WTC11 (cell line): ENCODE measurements around the gene PHRF1. TPM values are rescaled to one million over a fixed set of nuclear protein-coding genes. Genes with fewer than 3 reads are reported as not detected.
"Not testable (repeated sequence)": the region's sequence is repeated elsewhere in the genome, so short reads cannot be mapped to it uniquely, and the experiment has no call there.

Experiments
- ATAC-seq: fragments of 200-7000 bp; cut with Tn5 transposase; 2 replicates; pipeline ENCODE4 v1.10.0; 2021; ENCODE audit warnings: mild to moderate bottlenecking, moderate library complexity
- CTCF ChIA-PET: fragments of 300-600 bp; sonication (Branson Sonifier 250); formaldehyde crosslinking; loops from one replicate; lab custom pipeline; 2021; ENCODE audit warnings: antibody characterized with exemption; lab: Charles Lee
- POLR2A ChIA-PET: fragments of 350-600 bp; sonication (Branson Sonifier 250); formaldehyde crosslinking; loops from one replicate; lab custom pipeline; 2021; ENCODE audit warnings: antibody characterized with exemption; lab: Charles Lee
- DNase-seq: peaks from one replicate; pipeline ENCODE4 v3.0.0; 2021; ENCODE audit warnings: low spot score
- H3K27ac Mint-ChIP-seq: 2 replicates; pipeline ENCODE4 v1.8.0; 2021; ENCODE audit warnings: mixed read lengths
- H3K27me3 Mint-ChIP-seq: 2 replicates; pipeline ENCODE4 v1.8.0; 2021; ENCODE audit warnings: low read depth, mild to moderate bottlenecking, moderate library complexity, mixed read lengths
- H3K36me3 Mint-ChIP-seq: 2 replicates; pipeline ENCODE4 v1.8.0; 2021; ENCODE audit warnings: mixed read lengths
- H3K4me1 Mint-ChIP-seq: 2 replicates; pipeline ENCODE4 v1.8.0; 2022; ENCODE audit warnings: mixed read lengths
- H3K4me3 Mint-ChIP-seq: 2 replicates; pipeline ENCODE4 v1.8.0; 2021; ENCODE audit warnings: mild to moderate bottlenecking, moderate library complexity, mixed read lengths
- H3K9me3 Mint-ChIP-seq: 2 replicates; pipeline ENCODE4 v1.8.0; 2021; ENCODE audit warnings: mixed read lengths
- ATF1 ChIP-seq: sonication (generic); formaldehyde crosslinking; IDR thresholded peaks from 2 replicates; pipeline ENCODE4 v1.8.1; 2023; ENCODE audit warnings: mild to moderate bottlenecking, moderate library complexity, missing genetic modification reagents
- ATF2 ChIP-seq: sonication (generic); formaldehyde crosslinking; IDR thresholded peaks from 2 replicates; pipeline ENCODE4 v1.8.1; 2022; ENCODE audit warnings: low read depth, missing genetic modification reagents, borderline replicate concordance
- GTF2I ChIP-seq: fragments of 250-450 bp; sonication (Bioruptor Pico); conservative IDR thresholded peaks from 2 replicates; pipeline ENCODE4 v1.4.0; 2021; ENCODE audit warnings: mild to moderate bottlenecking
- HMGXB4 ChIP-seq: sonication (generic); formaldehyde crosslinking; IDR thresholded peaks from 2 replicates; pipeline ENCODE4 v1.8.1; 2023; ENCODE audit warnings: mild to moderate bottlenecking, moderate library complexity, missing genetic modification reagents
- JUN ChIP-seq: sonication (generic); formaldehyde crosslinking; IDR thresholded peaks from 2 replicates; pipeline ENCODE4 v1.8.0; 2023; ENCODE audit warnings: mild to moderate bottlenecking, missing genetic modification reagents
- MXD4 ChIP-seq: fragments of 250-450 bp; sonication (Bioruptor Pico); IDR thresholded peaks from 2 replicates; pipeline ENCODE4 v1.8.0; 2021; ENCODE audit warnings: mild to moderate bottlenecking, moderate library complexity, borderline replicate concordance
- NR1H2 ChIP-seq: sonication (generic); formaldehyde crosslinking; IDR thresholded peaks from 2 replicates; pipeline ENCODE4 v1.9.0; 2021; ENCODE audit warnings: mild to moderate bottlenecking, moderate library complexity, missing genetic modification reagents
- NR3C1 ChIP-seq: sonication (generic); formaldehyde crosslinking; conservative IDR thresholded peaks from 2 replicates; pipeline ENCODE4 v1.8.1; 2023; ENCODE audit warnings: low read depth, mild to moderate bottlenecking, missing genetic modification reagents
- PREB ChIP-seq: sonication (generic); formaldehyde crosslinking; IDR thresholded peaks from 2 replicates; pipeline ENCODE4 v1.8.1; 2022; ENCODE audit warnings: mild to moderate bottlenecking, missing genetic modification reagents, moderate library complexity, borderline replicate concordance
- RORB ChIP-seq: fragments of 250-450 bp; sonication (Bioruptor Pico); IDR thresholded peaks from 2 replicates; pipeline ENCODE4 v1.9.0; 2021; ENCODE audit warnings: mild to moderate bottlenecking
- TP53 ChIP-seq: sonication (generic); formaldehyde crosslinking; IDR thresholded peaks from 2 replicates; pipeline ENCODE4 v1.8.1; 2023; ENCODE audit warnings: mild to moderate bottlenecking, missing genetic modification reagents
- ZNF232 ChIP-seq: sonication (generic); formaldehyde crosslinking; IDR thresholded peaks from 2 replicates; pipeline ENCODE4 v1.8.0; 2022; ENCODE audit warnings: mild to moderate bottlenecking, missing genetic modification reagents
- ZNF263 ChIP-seq: sonication (generic); formaldehyde crosslinking; IDR thresholded peaks from 2 replicates; pipeline ENCODE4 v1.8.1; 2022; ENCODE audit warnings: low read depth, mild to moderate bottlenecking, moderate library complexity, missing genetic modification reagents
- total RNA-seq: library from RNA; stranded (reverse); gene quantifications from 3 replicates; pipeline ENCODE4 v1.2.3, GENCODE V29; 2021
- TF ChIP-seq, protein P1 (sequence below): fragments of 250-450 bp; sonication (Bioruptor Pico); IDR thresholded peaks from 2 replicates; pipeline ENCODE4 v1.9.0; 2021; ENCODE audit warnings: mild to moderate bottlenecking

Gene PHRF1
- total RNA-seq, 1 experiment from 2014 or later = 46.9 TPM

GRCh38 chr11:650482-650881 is 74.2 kb downstream of the PHRF1 start:
- no peaks in the 10 kb centered on the region for H3K9me3 Mint-ChIP-seq
- TF ChIP-seq NR3C1 (no peak), ATF1 (no peak), MXD4 (CRISPR knock-in tag) (no peak), TP53 (CRISPR knock-in tag) (no peak), JUN (CRISPR knock-in tag) (no peak)
- DNase-seq = no peak
- H3K4me1 Mint-ChIP-seq = 0 out of 2 replicates have a peak, but pooled peaks cover 2% of the 10 kb centered on the region
- ChIA-PET POLR2A (no interaction called here), CTCF (no interaction called here)
- no peaks in the 10 kb centered on the region for H3K27me3 Mint-ChIP-seq
- H3K27ac Mint-ChIP-seq = no peak overlapping the region
- ATAC-seq = no peak
- no peak overlapping the region for H3K4me3 Mint-ChIP-seq
- H3K36me3 Mint-ChIP-seq = peaks cover 34% of the 10 kb centered on the region

- H3K27ac Mint-ChIP-seq, H3K27me3 Mint-ChIP-seq, H3K4me3 Mint-ChIP-seq, DNase-seq, POLR2A ChIA-PET, H3K9me3 Mint-ChIP-seq, H3K4me1 Mint-ChIP-seq, CTCF ChIA-PET, ATAC-seq: not testable (repeated sequence)
- peaks cover 37% of the 10 kb centered on the region for H3K36me3 Mint-ChIP-seq
Observed at GRCh38 chr11:653136-653535, 76.9 kb downstream of the PHRF1 start.

GRCh38 chr11:653837-654236 is 77.6 kb downstream of the PHRF1 start:
- ChIA-PET CTCF (no interaction called here), POLR2A (no interaction called here)
- TF ChIP-seq ZNF232 = no peak
- no peak for TF ChIP-seq GTF2I
- TF ChIP-seq, protein P1, sequence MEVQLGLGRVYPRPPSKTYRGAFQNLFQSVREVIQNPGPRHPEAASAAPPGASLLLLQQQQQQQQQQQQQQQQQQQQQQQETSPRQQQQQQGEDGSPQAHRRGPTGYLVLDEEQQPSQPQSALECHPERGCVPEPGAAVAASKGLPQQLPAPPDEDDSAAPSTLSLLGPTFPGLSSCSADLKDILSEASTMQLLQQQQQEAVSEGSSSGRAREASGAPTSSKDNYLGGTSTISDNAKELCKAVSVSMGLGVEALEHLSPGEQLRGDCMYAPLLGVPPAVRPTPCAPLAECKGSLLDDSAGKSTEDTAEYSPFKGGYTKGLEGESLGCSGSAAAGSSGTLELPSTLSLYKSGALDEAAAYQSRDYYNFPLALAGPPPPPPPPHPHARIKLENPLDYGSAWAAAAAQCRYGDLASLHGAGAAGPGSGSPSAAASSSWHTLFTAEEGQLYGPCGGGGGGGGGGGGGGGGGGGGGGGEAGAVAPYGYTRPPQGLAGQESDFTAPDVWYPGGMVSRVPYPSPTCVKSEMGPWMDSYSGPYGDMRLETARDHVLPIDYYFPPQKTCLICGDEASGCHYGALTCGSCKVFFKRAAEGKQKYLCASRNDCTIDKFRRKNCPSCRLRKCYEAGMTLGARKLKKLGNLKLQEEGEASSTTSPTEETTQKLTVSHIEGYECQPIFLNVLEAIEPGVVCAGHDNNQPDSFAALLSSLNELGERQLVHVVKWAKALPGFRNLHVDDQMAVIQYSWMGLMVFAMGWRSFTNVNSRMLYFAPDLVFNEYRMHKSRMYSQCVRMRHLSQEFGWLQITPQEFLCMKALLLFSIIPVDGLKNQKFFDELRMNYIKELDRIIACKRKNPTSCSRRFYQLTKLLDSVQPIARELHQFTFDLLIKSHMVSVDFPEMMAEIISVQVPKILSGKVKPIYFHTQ (CRISPR knock-in tag) = no peak
- no peak for TF ChIP-seq ATF2
- no peak for TF ChIP-seq PREB (CRISPR knock-in tag)
- no peak for TF ChIP-seq NR1H2 (CRISPR knock-in tag)
- no peak for TF ChIP-seq RORB
- no peak for TF ChIP-seq HMGXB4
- TF ChIP-seq ZNF263 (CRISPR knock-in tag) = no peak
- Mint-ChIP-seq H3K27ac (no peak overlapping the region), H3K27me3 (no peaks in the 10 kb centered on the region), H3K36me3 (peaks cover 35% of the 10 kb centered on the region), H3K4me1 (no peaks in the 10 kb centered on the region), H3K9me3 (no peaks in the 10 kb centered on the region), H3K4me3 (no peak overlapping the region)
- no peak for DNase-seq
- no peak for ATAC-seq

- POLR2A ChIA-PET, H3K27ac Mint-ChIP-seq, H3K4me1 Mint-ChIP-seq, H3K4me3 Mint-ChIP-seq, H3K27me3 Mint-ChIP-seq, CTCF ChIA-PET, DNase-seq, H3K9me3 Mint-ChIP-seq, ATAC-seq: not testable (repeated sequence)
- H3K36me3 Mint-ChIP-seq = peaks cover 33% of the 10 kb centered on the region
Observed at GRCh38 chr11:654444-654843, 78.2 kb downstream of the PHRF1 start.
